Skeletal muscle satellite cell (primary cell): ENCODE measurements around the gene INAFM2.

ENCODE experiments used
- H3K27me3 ChIP-seq: 2 replicates; pipeline ENCODE4 v1.7.0; 2013; ENCODE audit warnings: low read length; ENCODE audit not compliant: control insufficient read depth, insufficient read depth
- H3K36me3 ChIP-seq: 2 replicates; pipeline ENCODE4 v1.7.0; 2013; ENCODE audit warnings: mild to moderate bottlenecking, control low read depth, low read length; ENCODE audit not compliant: insufficient read depth
- H3K4me1 ChIP-seq: 2 replicates; pipeline ENCODE4 v1.7.0; 2013; ENCODE audit warnings: low read length; ENCODE audit not compliant: control insufficient read depth, insufficient read depth
- H3K4me2 ChIP-seq: 2 replicates; pipeline ENCODE4 v1.7.0; 2013; ENCODE audit warnings: mild to moderate bottlenecking, low read length
- H3K4me3 ChIP-seq: 2 replicates; pipeline ENCODE4 v1.7.0; 2013; ENCODE audit warnings: low read length
- H3K9ac ChIP-seq: 2 replicates; pipeline ENCODE4 v1.7.0; 2013; ENCODE audit warnings: mild to moderate bottlenecking, low read depth, low read length, moderate library complexity
- H3K9me3 ChIP-seq: replicated peaks from 2 replicates; pipeline ENCODE4 v1.7.0; 2013; ENCODE audit warnings: mild to moderate bottlenecking, control low read depth, low read length

INAFM2 gene

GRCh38 chr15:40290545-40290917 is 33.0 kb upstream of the INAFM2 start:
- no peak overlapping the region for H3K9ac ChIP-seq
- peaks cover 84% of the 10 kb centered on the region for H3K27me3 ChIP-seq

GRCh38 chr15:40290918-40291574 is 32.4 kb upstream of the INAFM2 start:
- H3K9ac ChIP-seq = no peak overlapping the region
- peaks cover 84% of the 10 kb centered on the region for H3K27me3 ChIP-seq
- peaks cover 7% of the 10 kb centered on the region for H3K4me1 ChIP-seq
- no peaks in the 10 kb centered on the region for H3K36me3 ChIP-seq
- peak overlapping the region; percentile 65 for H3K4me3 ChIP-seq
- no peaks in the 10 kb centered on the region for H3K9me3 ChIP-seq
- peak overlapping the region; percentile 88 for H3K4me2 ChIP-seq

More at GRCh38 chr15:40290545-40290917, 33.0 kb upstream of the INAFM2 start:
- H3K4me1 ChIP-seq = peaks cover 7% of the 10 kb centered on the region
- no peaks in the 10 kb centered on the region for H3K36me3 ChIP-seq
- no peaks in the 10 kb centered on the region for H3K9me3 ChIP-seq
- no peak overlapping the region for H3K4me3 ChIP-seq
- H3K4me2 ChIP-seq = no peak overlapping the region

GRCh38 chr15:40292246-40292645 is 31.2 kb upstream of the INAFM2 start:
- Histone ChIP-seq H3K9me3 (no peaks in the 10 kb centered on the region), H3K4me1 (peaks cover 7% of the 10 kb centered on the region), H3K4me2 (no peak overlapping the region), H3K36me3 (no peaks in the 10 kb centered on the region), H3K27me3 (peaks cover 89% of the 10 kb centered on the region), H3K9ac (no peak overlapping the region), H3K4me3 (no peak overlapping the region)

- no peak overlapping the region for H3K4me2 ChIP-seq
- no peak overlapping the region for H3K9ac ChIP-seq
- peaks cover 89% of the 10 kb centered on the region for H3K27me3 ChIP-seq
- peaks cover 7% of the 10 kb centered on the region for H3K4me1 ChIP-seq
- no peaks in the 10 kb centered on the region for H3K9me3 ChIP-seq
- no peaks in the 10 kb centered on the region for H3K36me3 ChIP-seq
- H3K4me3 ChIP-seq = no peak overlapping the region
Observed at GRCh38 chr15:40293006-40293405, 30.5 kb upstream of the INAFM2 start.

- Histone ChIP-seq H3K36me3 (no peaks in the 10 kb centered on the region), H3K4me2 (no peak overlapping the region)
Observed at GRCh38 chr15:40293905-40294895, 29.3 kb upstream of the INAFM2 start.

GRCh38 chr15:40295297-40295696 is 28.2 kb upstream of the INAFM2 start:
- no peak overlapping the region for H3K4me2 ChIP-seq
- peaks cover 7% of the 10 kb centered on the region for H3K4me1 ChIP-seq
- H3K9me3 ChIP-seq = peaks cover 2% of the 10 kb centered on the region
- H3K4me3 ChIP-seq = no peak overlapping the region
- H3K27me3 ChIP-seq = peaks cover 82% of the 10 kb centered on the region
- no peak overlapping the region for H3K9ac ChIP-seq
- no peaks in the 10 kb centered on the region for H3K36me3 ChIP-seq

More at GRCh38 chr15:40293905-40294895, 29.3 kb upstream of the INAFM2 start:
- H3K4me1 ChIP-seq = peaks cover 7% of the 10 kb centered on the region
- H3K9ac ChIP-seq = no peak overlapping the region
- H3K27me3 ChIP-seq = peaks cover 90% of the 10 kb centered on the region
- H3K4me3 ChIP-seq = no peak overlapping the region
- no peaks in the 10 kb centered on the region for H3K9me3 ChIP-seq

GRCh38 chr15:40295877-40296560 is 27.5 kb upstream of the INAFM2 start:
- peaks cover 5% of the 10 kb centered on the region for H3K4me1 ChIP-seq
- peaks cover 84% of the 10 kb centered on the region for H3K27me3 ChIP-seq

GRCh38 chr15:40296561-40297230 is 26.8 kb upstream of the INAFM2 start:
- Histone ChIP-seq H3K9me3 (peaks cover 7% of the 10 kb centered on the region), H3K9ac (no peak overlapping the region), H3K4me3 (no peak overlapping the region), H3K36me3 (no peaks in the 10 kb centered on the region), H3K27me3 (peaks cover 83% of the 10 kb centered on the region), H3K4me1 (no peaks in the 10 kb centered on the region), H3K4me2 (no peak overlapping the region)

More at GRCh38 chr15:40295877-40296560, 27.5 kb upstream of the INAFM2 start:
- H3K9me3 ChIP-seq = peaks cover 7% of the 10 kb centered on the region
- H3K9ac ChIP-seq = no peak overlapping the region
- H3K4me2 ChIP-seq = no peak overlapping the region
- no peak overlapping the region for H3K4me3 ChIP-seq
- H3K36me3 ChIP-seq = no peaks in the 10 kb centered on the region

- Histone ChIP-seq H3K4me3 (no peak overlapping the region), H3K36me3 (no peaks in the 10 kb centered on the region), H3K4me2 (no peak overlapping the region), H3K9me3 (peaks cover 7% of the 10 kb centered on the region), H3K4me1 (no peaks in the 10 kb centered on the region), H3K9ac (no peak overlapping the region), H3K27me3 (peaks cover 83% of the 10 kb centered on the region)
Observed at GRCh38 chr15:40297356-40297755, 26.1 kb upstream of the INAFM2 start.

GRCh38 chr15:40298216-40298935 is 25.1 kb upstream of the INAFM2 start:
- H3K4me3 ChIP-seq = no peak overlapping the region
- H3K9me3 ChIP-seq = peaks cover 7% of the 10 kb centered on the region
- no peak overlapping the region for H3K4me2 ChIP-seq
- no peaks in the 10 kb centered on the region for H3K36me3 ChIP-seq
- peaks cover 84% of the 10 kb centered on the region for H3K27me3 ChIP-seq
- no peak overlapping the region for H3K9ac ChIP-seq
- no peaks in the 10 kb centered on the region for H3K4me1 ChIP-seq
